Fibroblast of lung (primary cell): ENCODE results near the gene RAB18. TPM values are rescaled to one million over a fixed set of nuclear protein-coding genes. Genes with fewer than 3 reads are reported as not detected.

Experiments used
- DNase-seq, 2 donors: peaks; one replicate each; pipeline versions ENCODE4 v3.0.0 to v3.0.0-alpha.2; 2010; ENCODE audit warnings: low read depth in 2 of 2
- H2AFZ ChIP-seq: 2 replicates; pipeline ENCODE4 v1.5.1; 2012; ENCODE audit warnings: low read length, control low read depth, inconsistent platforms
- H3K27ac ChIP-seq: 2 replicates; pipeline ENCODE4 v1.5.1; 2011; ENCODE audit warnings: low read length, control low read depth; ENCODE audit not compliant: insufficient read depth
- H3K27me3 ChIP-seq: 2 replicates; pipeline ENCODE4 v1.5.1; 2011; ENCODE audit warnings: mild to moderate bottlenecking, low read length; ENCODE audit not compliant: control insufficient read depth, insufficient read depth
- H3K36me3 ChIP-seq: 2 replicates; pipeline ENCODE4 v1.5.1; 2011; ENCODE audit warnings: low read length; ENCODE audit not compliant: control insufficient read depth, insufficient read depth
- H3K4me1 ChIP-seq: 2 replicates; pipeline ENCODE4 v1.5.1; 2011; ENCODE audit warnings: low read length; ENCODE audit not compliant: control insufficient read depth, insufficient read depth; ENCODE audit errors: extremely low read depth
- H3K4me2 ChIP-seq: 2 replicates; pipeline ENCODE4 v1.5.1; 2011; ENCODE audit warnings: low read length, control low read depth; ENCODE audit not compliant: insufficient read depth; ENCODE audit errors: extremely low read depth
- H3K4me3 ChIP-seq, 4 experiments: fragments of 200-600 bp in 1 of 4; sonication (generic) in 1 of 4; replicated peaks in 1 of 4; 2 replicates each; pipeline ENCODE4 v1.5.1; 2011 to 2016; ENCODE audit warnings: low read length in 4 of 4, low read depth in 3 of 4, mild to moderate bottlenecking in 3 of 4, control low read depth in 2 of 4, inconsistent platforms in 1 of 4, mixed read lengths in 1 of 4; ENCODE audit not compliant: insufficient read depth in 1 of 4; ENCODE audit errors: control extremely low read depth in 1 of 4
- H3K79me2 ChIP-seq: 2 replicates; pipeline ENCODE4 v1.5.1; 2012; ENCODE audit warnings: mild to moderate bottlenecking, low read length, inconsistent platforms; ENCODE audit not compliant: control insufficient read depth, insufficient read depth
- H3K9ac ChIP-seq: 2 replicates; pipeline ENCODE4 v1.5.1; 2011; ENCODE audit warnings: mild to moderate bottlenecking, low read length, control low read depth; ENCODE audit not compliant: insufficient read depth
- H3K9me3 ChIP-seq: 2 replicates; pipeline ENCODE4 v1.5.1; 2012; ENCODE audit warnings: low read depth, low read length; ENCODE audit not compliant: control insufficient read depth, insufficient read depth
- H4K20me1 ChIP-seq: 2 replicates; pipeline ENCODE4 v1.5.1; 2011; ENCODE audit warnings: low read length; ENCODE audit not compliant: control insufficient read depth, insufficient read depth; ENCODE audit errors: extremely low read depth
- EZH2 ChIP-seq: IDR thresholded peaks from 2 replicates; pipeline ENCODE4 v1.5.1; 2012; ENCODE audit warnings: low read length, control low read depth, mild to moderate bottlenecking; ENCODE audit errors: missing control alignments
- polyA plus RNA-seq, 2 donors: library from polyadenylated mRNA; depleted of rRNA in 1 of 2; stranded (reverse) in 1 of 2; unstranded in 1 of 2; fragments of >200 nt; gene quantifications; 2 replicates each; pipeline ENCODE4 v1.2.1, GENCODE V29; 2011 to 2012; ENCODE audit warnings: missing spikeins in 1 of 2
- total RNA-seq: library from RNA; depleted of rRNA; stranded (reverse); fragments of >200 nt; gene quantifications from 2 replicates; pipeline ENCODE4 v1.2.1, GENCODE V29; 2014
- TF ChIP-seq, protein P1 (sequence below), 2 donors: IDR thresholded peaks in 1 of 2; conservative IDR thresholded peaks in 1 of 2; 1 replicate in 1 of 2; 2 replicates in 1 of 2; pipeline ENCODE4 v1.5.1; 2011 to 2012; ENCODE audit warnings: low read length in 2 of 2, control low read depth in 1 of 2, inconsistent platforms in 1 of 2, low read depth in 1 of 2, mild to moderate bottlenecking in 1 of 2

RAB18 gene
- total and polyA plus RNA-seq, 2 donors (not counting 1 experiment from before 2014, with no cell fraction given): 42.1 to 95.2 TPM

DNA sequence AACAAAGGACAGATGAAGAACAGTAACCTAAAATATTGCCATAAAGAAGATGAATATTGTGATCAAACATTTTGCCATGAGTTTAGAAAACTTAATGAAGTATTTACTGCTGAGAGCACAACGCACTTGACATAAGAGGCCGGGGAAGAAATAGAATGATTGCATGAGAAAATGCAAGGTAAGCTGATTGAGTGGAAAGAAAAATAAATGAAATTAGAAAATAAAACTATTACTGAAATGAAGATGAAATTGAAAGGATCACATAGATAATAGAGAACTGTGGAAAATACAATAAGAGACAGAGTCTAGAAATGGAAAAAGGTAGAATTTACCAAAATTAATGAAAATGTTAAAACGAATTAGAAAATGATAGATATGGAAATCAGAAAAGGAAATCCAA lies 10.1 kb downstream of the RAB18 start:
- Histone ChIP-seq H3K79me2 (peaks cover 59% of the 10 kb centered on the region), H3K27me3 (no peaks in the 10 kb centered on the region), H4K20me1 (no peaks in the 10 kb centered on the region), H3K9me3 (no peaks in the 10 kb centered on the region), H3K9ac (no peak overlapping the region), H2AFZ (no peak overlapping the region), H3K4me2 (no peak overlapping the region), H3K36me3 (no peaks in the 10 kb centered on the region), H3K4me1 (no peaks in the 10 kb centered on the region), H3K27ac (no peak overlapping the region), H3K4me3 (no peak overlapping the region)
- no peak for DNase-seq
- TF ChIP-seq, protein P1, sequence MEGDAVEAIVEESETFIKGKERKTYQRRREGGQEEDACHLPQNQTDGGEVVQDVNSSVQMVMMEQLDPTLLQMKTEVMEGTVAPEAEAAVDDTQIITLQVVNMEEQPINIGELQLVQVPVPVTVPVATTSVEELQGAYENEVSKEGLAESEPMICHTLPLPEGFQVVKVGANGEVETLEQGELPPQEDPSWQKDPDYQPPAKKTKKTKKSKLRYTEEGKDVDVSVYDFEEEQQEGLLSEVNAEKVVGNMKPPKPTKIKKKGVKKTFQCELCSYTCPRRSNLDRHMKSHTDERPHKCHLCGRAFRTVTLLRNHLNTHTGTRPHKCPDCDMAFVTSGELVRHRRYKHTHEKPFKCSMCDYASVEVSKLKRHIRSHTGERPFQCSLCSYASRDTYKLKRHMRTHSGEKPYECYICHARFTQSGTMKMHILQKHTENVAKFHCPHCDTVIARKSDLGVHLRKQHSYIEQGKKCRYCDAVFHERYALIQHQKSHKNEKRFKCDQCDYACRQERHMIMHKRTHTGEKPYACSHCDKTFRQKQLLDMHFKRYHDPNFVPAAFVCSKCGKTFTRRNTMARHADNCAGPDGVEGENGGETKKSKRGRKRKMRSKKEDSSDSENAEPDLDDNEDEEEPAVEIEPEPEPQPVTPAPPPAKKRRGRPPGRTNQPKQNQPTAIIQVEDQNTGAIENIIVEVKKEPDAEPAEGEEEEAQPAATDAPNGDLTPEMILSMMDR (conservative IDR thresholded peaks at IDR 0.05 in 1 of 2, IDR thresholded peaks at IDR 0.05 in 1 of 2; ENCODE audit: low read depth in 1 of 2, low read length in 2 of 2): no peak
- no peak for TF ChIP-seq EZH2

DNA sequence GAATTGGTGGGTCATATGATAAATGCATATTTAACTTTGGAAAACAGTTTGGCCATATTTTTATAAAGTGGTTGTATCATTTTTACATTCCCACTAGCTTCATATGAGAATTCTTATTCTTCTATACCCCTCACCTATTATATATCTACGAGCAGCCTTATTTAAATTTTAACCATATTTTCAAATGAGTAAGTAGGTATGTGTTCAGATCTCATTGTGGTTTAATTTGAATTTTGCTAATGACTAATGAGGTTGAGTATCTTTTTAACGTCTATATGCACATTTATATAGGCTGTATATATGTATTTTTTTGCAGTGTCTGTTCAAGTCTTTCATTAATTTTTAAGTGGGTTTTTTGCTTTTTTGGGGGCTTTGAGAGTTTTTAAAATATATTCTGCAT lies 14.2 kb downstream of the RAB18 start:
- H3K9ac ChIP-seq: no peak overlapping the region
- H3K27me3 ChIP-seq: no peaks in the 10 kb centered on the region
- H3K4me1 ChIP-seq: no peaks in the 10 kb centered on the region
- no peak overlapping the region for H3K27ac ChIP-seq
- no peak overlapping the region for H3K4me3 ChIP-seq
- H3K4me2 ChIP-seq: no peak overlapping the region
- no peak overlapping the region for H2AFZ ChIP-seq
- no peaks in the 10 kb centered on the region for H3K36me3 ChIP-seq
- no peaks in the 10 kb centered on the region for H3K9me3 ChIP-seq
- DNase-seq: no peak
- no peak for TF ChIP-seq EZH2
- TF ChIP-seq, protein P1 (conservative IDR thresholded peaks at IDR 0.05 in 1 of 2, IDR thresholded peaks at IDR 0.05 in 1 of 2; ENCODE audit: low read depth in 1 of 2, low read length in 2 of 2): no peak
- no peaks in the 10 kb centered on the region for H4K20me1 ChIP-seq
- peaks cover 55% of the 10 kb centered on the region for H3K79me2 ChIP-seq

DNA sequence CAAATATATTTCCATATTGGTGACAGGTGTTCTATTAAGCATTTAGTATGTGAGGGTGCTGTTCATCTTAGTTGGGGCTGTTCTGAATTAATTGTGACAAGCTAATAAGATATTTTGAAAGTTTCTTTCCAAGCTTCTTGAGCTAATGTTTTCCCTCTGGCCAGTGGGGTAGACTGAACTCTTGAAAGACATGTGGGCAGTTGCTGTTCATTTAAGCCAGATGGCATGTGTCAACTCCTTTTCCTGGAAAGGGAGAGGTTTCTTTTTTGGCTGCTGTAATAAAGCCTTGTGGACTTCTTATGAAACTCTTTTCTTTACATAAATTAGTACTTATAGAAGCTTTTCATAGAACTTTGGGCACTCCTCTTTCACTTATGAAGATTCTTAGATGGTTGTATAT lies 21.7 kb downstream of the RAB18 start:
- Histone ChIP-seq H2AFZ (no peak overlapping the region), H3K4me2 (no peak overlapping the region), H3K4me3 (no peak overlapping the region), H3K4me1 (no peaks in the 10 kb centered on the region), H3K79me2 (peaks cover 32% of the 10 kb centered on the region), H4K20me1 (no peaks in the 10 kb centered on the region), H3K27ac (no peak overlapping the region), H3K9ac (no peak overlapping the region), H3K36me3 (no peaks in the 10 kb centered on the region), H3K27me3 (no peaks in the 10 kb centered on the region), H3K9me3 (no peaks in the 10 kb centered on the region)
- DNase-seq: peak; percentile 53 to 83
- TF ChIP-seq, protein P1 (conservative IDR thresholded peaks at IDR 0.05 in 1 of 2, IDR thresholded peaks at IDR 0.05 in 1 of 2; ENCODE audit: low read depth in 1 of 2, low read length in 2 of 2): no peak
- no peak for TF ChIP-seq EZH2
